SK-N-SH (cell line): ENCODE results near the gene FMN1. TPM values are rescaled to one million over a fixed set of nuclear protein-coding genes. Genes with fewer than 3 reads are reported as not detected.

Experiments used
- CTCF ChIA-PET: fragments of 300-600, 350-600 bp; formaldehyde crosslinking; extraction: SDS; loops from one replicate; lab custom pipeline; 2021; lab: Yijun Ruan, JAX
- POLR2A ChIA-PET: fragments of 350-600 bp; sonication (Branson Sonifier 250); formaldehyde crosslinking; extraction: SDS; loops from one replicate; lab custom pipeline; 2020; ENCODE audit warnings: antibody characterized with exemption, inconsistent platforms; lab: Yijun Ruan, JAX
- DNase-seq: peaks from one replicate; pipeline ENCODE4 v3.0.0; 2012
- H2AFZ ChIP-seq: fragments of 200-600 bp; sonication (generic); 2 replicates; pipeline ENCODE4 v1.8.1; 2016; ENCODE audit warnings: antibody characterized with exemption, mild to moderate bottlenecking, low read depth
- H3F3A ChIP-seq: fragments of 200-600 bp; sonication (generic); replicated peaks from 2 replicates; pipeline ENCODE3; 2016; ENCODE audit warnings: antibody characterized with exemption, mild to moderate bottlenecking; ENCODE audit not compliant: insufficient read depth
- H3K27ac ChIP-seq, 2 experiments: fragments of 200-500 bp in 1 of 2; fragments of 200-600 bp in 1 of 2; sonication (Bioruptor generic) in 1 of 2; sonication (generic), shearing (Covaris generic) in 1 of 2; 2 replicates each; pipeline versions ENCODE4 v1.5.1 to v1.6.1; 2014 to 2016; ENCODE audit warnings: low read depth in 2 of 2, inconsistent platforms in 1 of 2, low read length in 1 of 2, mild to moderate bottlenecking in 1 of 2, mixed read lengths in 1 of 2
- H3K27me3 ChIP-seq: fragments of 200-600 bp; sonication (generic), shearing (Covaris generic); 2 replicates; pipeline ENCODE4 v1.6.1; 2016; ENCODE audit warnings: mixed run types; ENCODE audit not compliant: insufficient read depth
- H3K36me3 ChIP-seq, 2 experiments: fragments of 200-500 bp in 1 of 2; fragments of 200-600 bp in 1 of 2; sonication (Bioruptor generic) in 1 of 2; sonication (generic) in 1 of 2; replicated peaks in 1 of 2; 2 replicates each; pipeline versions ENCODE3 to v1.5.1; 2014 to 2016; ENCODE audit warnings: low read length in 1 of 2, mild to moderate bottlenecking in 1 of 2; ENCODE audit not compliant: insufficient read depth in 2 of 2, control insufficient read depth in 1 of 2
- H3K4me1 ChIP-seq, 2 experiments: fragments of 200-500 bp in 1 of 2; fragments of 200-600 bp in 1 of 2; sonication (Bioruptor generic) in 1 of 2; sonication (generic), shearing (Covaris generic) in 1 of 2; 2 replicates each; pipeline versions ENCODE4 v1.5.1 to v1.6.1; 2014 to 2016; ENCODE audit warnings: low read depth in 1 of 2, low read length in 1 of 2, mixed run types in 1 of 2; ENCODE audit not compliant: insufficient read depth in 2 of 2, control insufficient read depth in 1 of 2
- H3K4me2 ChIP-seq: fragments of 200-600 bp; sonication (generic), shearing (Covaris generic); 2 replicates; pipeline ENCODE4 v1.6.1; 2017; ENCODE audit warnings: mixed run types
- H3K4me3 ChIP-seq, 2 experiments: fragments of 200-500 bp in 1 of 2; fragments of 200-600 bp in 1 of 2; sonication (Bioruptor generic) in 1 of 2; sonication (generic), shearing (Covaris generic) in 1 of 2; 2 replicates each; pipeline versions ENCODE4 v1.5.1 to v1.8.1; 2014 to 2016; ENCODE audit warnings: low read depth in 2 of 2, inconsistent platforms in 1 of 2, low read length in 1 of 2, mild to moderate bottlenecking in 1 of 2, mixed read lengths in 1 of 2, moderate library complexity in 1 of 2
- H3K79me2 ChIP-seq: fragments of 200-600 bp; sonication (generic); 2 replicates; pipeline ENCODE4 v1.8.1; 2017; ENCODE audit warnings: mild to moderate bottlenecking; ENCODE audit not compliant: insufficient read depth
- H3K9ac ChIP-seq: fragments of 200-600 bp; sonication (generic); 2 replicates; pipeline ENCODE4 v1.6.1; 2017; ENCODE audit warnings: mixed run types
- H3K9me2 ChIP-seq: fragments of 200-600 bp; sonication (generic); 2 replicates; pipeline ENCODE4 v1.6.1; 2017; ENCODE audit warnings: mixed run types
- H3K9me3 ChIP-seq: fragments of 200-600 bp; sonication (generic); 2 replicates; pipeline ENCODE4 v1.6.1; 2017; ENCODE audit warnings: mixed run types, mild to moderate bottlenecking, moderate library complexity
- H4K20me1 ChIP-seq: fragments of 200-600 bp; sonication (generic); 2 replicates; pipeline ENCODE4 v1.6.1; 2017; ENCODE audit warnings: mild to moderate bottlenecking, mixed run types; ENCODE audit not compliant: insufficient read depth
- CTCF ChIP-seq: fragments of 200-600 bp; sonication (generic); IDR thresholded peaks from 2 replicates; pipeline ENCODE4 v1.6.1; 2017; ENCODE audit warnings: antibody characterized with exemption, mild to moderate bottlenecking, moderate library complexity
- EP300 ChIP-seq, 2 experiments: IDR thresholded peaks; 2 replicates each; pipeline versions ENCODE4 v1.4.0 to v1.6.1; 2012; ENCODE audit warnings: borderline replicate concordance in 1 of 2, low read depth in 1 of 2, low read length in 1 of 2
- FOXM1 ChIP-seq: IDR thresholded peaks from 2 replicates; pipeline ENCODE4 v1.4.0; 2012; ENCODE audit warnings: low read depth, mild to moderate bottlenecking
- JUND ChIP-seq: IDR thresholded peaks from 2 replicates; pipeline ENCODE4 v1.4.0; 2012
- MEF2A ChIP-seq: IDR thresholded peaks from 2 replicates; pipeline ENCODE4 v1.4.0; 2012; ENCODE audit warnings: low read depth, borderline replicate concordance
- PBX3 ChIP-seq: IDR thresholded peaks from 2 replicates; pipeline ENCODE4; 2012
- POLR2AphosphoS5 ChIP-seq: IDR thresholded peaks from 2 replicates; pipeline ENCODE4 v1.6.1; 2012; ENCODE audit warnings: low read depth, low read length
- RAD21 ChIP-seq: IDR thresholded peaks from 2 replicates; pipeline ENCODE4 v1.6.1; 2012; ENCODE audit warnings: mild to moderate bottlenecking, low read length
- REST ChIP-seq: IDR thresholded peaks from 2 replicates; pipeline ENCODE4 v1.6.1; 2012; ENCODE audit warnings: mild to moderate bottlenecking, low read depth, low read length, moderate library complexity
- RXRA ChIP-seq: IDR thresholded peaks from 2 replicates; pipeline ENCODE4 v1.4.0; 2012; ENCODE audit warnings: low read depth, mild to moderate bottlenecking, borderline replicate concordance
- SIN3A ChIP-seq: IDR thresholded peaks from 2 replicates; pipeline ENCODE4 v1.6.1; 2012; ENCODE audit warnings: low read depth, mild to moderate bottlenecking, low read length, moderate library complexity, borderline replicate concordance
- TAF1 ChIP-seq: IDR thresholded peaks from 2 replicates; pipeline ENCODE4 v1.6.1; 2012; ENCODE audit warnings: low read depth, mild to moderate bottlenecking, low read length, moderate library complexity, borderline replicate concordance
- TCF12 ChIP-seq: IDR thresholded peaks from 2 replicates; pipeline ENCODE4 v1.4.0; 2012
- TEAD4 ChIP-seq: IDR thresholded peaks from 2 replicates; pipeline ENCODE4 v1.4.0; 2012; ENCODE audit warnings: mild to moderate bottlenecking, borderline replicate concordance; ENCODE audit not compliant: insufficient read depth
- USF1 ChIP-seq: IDR thresholded peaks from 2 replicates; pipeline ENCODE4 v1.4.0; 2012; ENCODE audit warnings: low read depth, borderline replicate concordance
- USF2 ChIP-seq: fragments of 150-350 bp; IDR thresholded peaks from 2 replicates; pipeline ENCODE4 v1.6.1; 2017; ENCODE audit warnings: antibody characterized with exemption, low read length, low read depth, borderline replicate concordance
- ZBTB33 ChIP-seq: IDR thresholded peaks from 2 replicates; pipeline ENCODE4 v1.4.0; 2012; ENCODE audit warnings: low read depth, borderline replicate concordance
- WGBS: methylation state at CpG from one replicate; pipeline ENCODE4 v1.1.6; 2017; ENCODE audit warnings: low lambda C conversion rate; 5-methylcytosine and 5-hydroxymethylcytosine counted together
- polyA plus RNA-seq, 3 experiments: library from polyadenylated mRNA; depleted of rRNA; stranded (reverse); fragments of >200 nt; gene quantifications; 2 replicates each; pipeline ENCODE4 v1.2.3, GENCODE V29; 2012

The FMN1 gene
- polyA plus RNA-seq, 1 of the 3 experiments (the other 2 are of a cell fraction): 9.1 TPM

GRCh38 chr15:33064878-33065277 lies 129.6 kb downstream of the FMN1 start (continued):
- TF ChIP-seq REST (0 out of 2 replicates have a peak, but pooled peaks have one; percentile 8), POLR2AphosphoS5 (peak; percentile 30; the same call in 1 of the 2 replicates), ZBTB33 (no peak)

GRCh38 chr15:33059184-33059583 lies 135.3 kb downstream of the FMN1 start:
- 0 out of 2 replicates have a peak overlapping the region, but pooled peaks have one; percentile 45 for H3K4me2 ChIP-seq
- no peaks in the 10 kb centered on the region for H3K27me3 ChIP-seq
- no peaks in the 10 kb centered on the region for H3K9me2 ChIP-seq
- 42% methylated on average over 3 of the region's 3 CpGs for WGBS
- CTCF ChIA-PET: interaction anchor here (1.2 kb wide), 1 partner anchor 27 kb away, joined by 5 read pairs; no protein-coding TSS in a partner anchor
- H2AFZ ChIP-seq: no peak overlapping the region
- peaks cover 64% of the 10 kb centered on the region for H4K20me1 ChIP-seq
- H3K4me1 ChIP-seq: peaks cover 0 to 14% of the 10 kb centered on the region in 2 experiments; a peak in 3 of 4 replicates
- DNase-seq: no peak
- no peak overlapping the region for H3K4me3 ChIP-seq
- peak overlapping the region in 1 of 2 experiments; percentile 63; a peak in 2 of 4 replicates for H3K27ac ChIP-seq
- peaks cover 12 to 61% of the 10 kb centered on the region in 2 experiments for H3K36me3 ChIP-seq
- POLR2A ChIA-PET: no interaction called here
- H3K79me2 ChIP-seq: peaks cover 100% of the 10 kb centered on the region
- H3F3A ChIP-seq: peaks cover 28% of the 10 kb centered on the region
- no peaks in the 10 kb centered on the region for H3K9me3 ChIP-seq
- H3K9ac ChIP-seq: no peak overlapping the region
- TF ChIP-seq JUND (0 out of 2 replicates have a peak, but pooled peaks have one; percentile 1), MEF2A (peak; percentile 56; the same call in 1 of the 2 replicates), RAD21 (no peak), ZBTB33 (no peak), PBX3 (no peak), SIN3A (no peak), TAF1 (no peak), USF1 (no peak), TCF12 (peak; percentile 12; the same call in 1 of the 2 replicates), FOXM1 (no peak), USF2 (no peak), RXRA (no peak), TEAD4 (no peak), CTCF (no peak), EP300 (IDR thresholded peaks at IDR 0.05; ENCODE audit: borderline replicate concordance in 1 of 2, low read depth in 1 of 2, low read length in 1 of 2) (no peak)
